H9 (cell line): Measurements from ENCODE around the gene STC2. TPM values are rescaled to one million over a fixed set of nuclear protein-coding genes. Genes with fewer than 3 reads are reported as not detected.

Experiments used
- DNase-seq: peaks from one replicate; pipeline ENCODE4 v3.0.0-alpha.2; 2017
- H2AFZ ChIP-seq: one replicate; pipeline ENCODE4 v1.6.1; 2013; ENCODE audit warnings: mild to moderate bottlenecking, low read length, control low read depth, moderate library complexity
- H2AK5ac ChIP-seq: 2 replicates; pipeline ENCODE4 v1.6.1; 2013; ENCODE audit warnings: low read length, control low read depth, mixed read lengths; ENCODE audit not compliant: insufficient read length
- H2BK120ac ChIP-seq: one replicate; pipeline ENCODE4 v1.6.1; 2013; ENCODE audit warnings: low read depth, mild to moderate bottlenecking, low read length, control low read depth, inconsistent platforms; ENCODE audit not compliant: poor library complexity, severe bottlenecking
- H2BK12ac ChIP-seq: 2 replicates; pipeline ENCODE4 v1.6.1; 2013; ENCODE audit warnings: low read length, control low read depth, mixed read lengths, low read depth; ENCODE audit not compliant: insufficient read length
- H2BK15ac ChIP-seq: 2 replicates; pipeline ENCODE4 v1.6.1; 2013; ENCODE audit warnings: low read depth, low read length, control low read depth
- H2BK20ac ChIP-seq: one replicate; pipeline ENCODE4 v1.6.1; 2013; ENCODE audit warnings: low read depth, mild to moderate bottlenecking, low read length, control low read depth, inconsistent platforms; ENCODE audit not compliant: poor library complexity, severe bottlenecking
- H2BK5ac ChIP-seq: 2 replicates; pipeline ENCODE4 v1.6.1; 2013; ENCODE audit warnings: low read length, control low read depth, mixed read lengths; ENCODE audit not compliant: insufficient read length
- H3K14ac ChIP-seq: 2 replicates; pipeline ENCODE4 v1.6.1; 2013; ENCODE audit warnings: low read length, control low read depth; ENCODE audit not compliant: insufficient read depth
- H3K18ac ChIP-seq: 2 replicates; pipeline ENCODE4 v1.6.1; 2013; ENCODE audit warnings: low read depth, mild to moderate bottlenecking, mixed read lengths, low read length, control low read depth; ENCODE audit not compliant: insufficient read length
- H3K23ac ChIP-seq: 2 replicates; pipeline ENCODE4 v1.6.1; 2013; ENCODE audit warnings: low read length, control low read depth, mixed read lengths, low read depth; ENCODE audit not compliant: insufficient read length
- H3K23me2 ChIP-seq: 2 replicates; pipeline ENCODE4 v1.6.1; 2013; ENCODE audit warnings: low read depth, mild to moderate bottlenecking, mixed read lengths, low read length, control low read depth; ENCODE audit not compliant: insufficient read length, poor library complexity, severe bottlenecking
- H3K27ac ChIP-seq: 2 replicates; pipeline ENCODE4 v1.5.1; 2013; ENCODE audit warnings: low read length, control low read depth, mixed read lengths, low read depth; ENCODE audit not compliant: insufficient read length
- H3K27me3 ChIP-seq: 2 replicates; pipeline ENCODE4 v1.6.1; 2013; ENCODE audit warnings: low read length, control low read depth, inconsistent platforms; ENCODE audit not compliant: insufficient read depth
- H3K4ac ChIP-seq: 2 replicates; pipeline ENCODE4 v1.6.1; 2013; ENCODE audit warnings: low read depth, mild to moderate bottlenecking, control low read depth, inconsistent platforms, low read length, moderate library complexity
- H3K4me1 ChIP-seq: 2 replicates; pipeline ENCODE4 v1.6.1; 2013; ENCODE audit warnings: low read length, control low read depth, inconsistent platforms; ENCODE audit not compliant: insufficient read depth
- H3K4me2 ChIP-seq: 2 replicates; pipeline ENCODE4 v1.6.1; 2013; ENCODE audit warnings: low read length, control low read depth, mixed read lengths; ENCODE audit not compliant: insufficient read length, insufficient read depth
- H3K56ac ChIP-seq: 2 replicates; pipeline ENCODE4 v1.6.1; 2013; ENCODE audit warnings: low read depth, mild to moderate bottlenecking, mixed read lengths, low read length, control low read depth; ENCODE audit not compliant: insufficient read length
- H3K79me1 ChIP-seq: 2 replicates; pipeline ENCODE4 v1.6.1; 2013; ENCODE audit warnings: low read depth, mild to moderate bottlenecking, moderate library complexity, low read length, control low read depth, inconsistent platforms; ENCODE audit not compliant: insufficient read depth, poor library complexity, severe bottlenecking
- H3K79me2 ChIP-seq: 2 replicates; pipeline ENCODE4 v1.6.1; 2013; ENCODE audit warnings: low read length, control low read depth, inconsistent platforms; ENCODE audit not compliant: insufficient read depth
- H3K9ac ChIP-seq: 2 replicates; pipeline ENCODE4 v1.6.1; 2013; ENCODE audit warnings: low read length, control low read depth, mixed read lengths; ENCODE audit not compliant: insufficient read length; ENCODE audit errors: extremely low read depth
- H3K9me3 ChIP-seq: one replicate; pipeline ENCODE4 v1.6.1; 2013; ENCODE audit warnings: low read depth, low read length, inconsistent platforms; ENCODE audit not compliant: control insufficient read depth
- H3T11ph ChIP-seq: one replicate; pipeline ENCODE4 v1.6.1; 2013; ENCODE audit warnings: mild to moderate bottlenecking, low read length, control low read depth, inconsistent platforms
- H4K20me1 ChIP-seq: one replicate; pipeline ENCODE4 v1.6.1; 2013; ENCODE audit not compliant: control insufficient read depth, insufficient read length, insufficient read depth
- H4K5ac ChIP-seq: 2 replicates; pipeline ENCODE4 v1.6.1; 2013; ENCODE audit warnings: low read depth, mild to moderate bottlenecking, mixed read lengths, low read length, control low read depth; ENCODE audit not compliant: insufficient read length
- H4K8ac ChIP-seq: replicated peaks from 2 replicates; pipeline ENCODE4 v1.6.1; 2013; ENCODE audit warnings: low read length, control low read depth, mixed read lengths, low read depth; ENCODE audit not compliant: insufficient read length
- H4K91ac ChIP-seq: 2 replicates; pipeline ENCODE4 v1.6.1; 2013; ENCODE audit warnings: low read depth, mild to moderate bottlenecking, moderate library complexity, mixed read lengths, low read length, control low read depth; ENCODE audit not compliant: insufficient read length
- H3K27ac Mint-ChIP-seq, 3 experiments: 2 replicates in 2 of 3; 3 replicates in 1 of 3; pipeline ENCODE4 v1.8.0; 2020 to 2021; ENCODE audit warnings: mixed read lengths in 3 of 3, mild to moderate bottlenecking in 1 of 3, moderate library complexity in 1 of 3
- H3K27me3 Mint-ChIP-seq: 2 replicates; pipeline ENCODE4 v1.8.0; 2021; ENCODE audit warnings: low read depth, mild to moderate bottlenecking, moderate library complexity, mixed read lengths
- H3K36me3 Mint-ChIP-seq, 3 experiments: 2 replicates in 2 of 3; 3 replicates in 1 of 3; pipeline ENCODE4 v1.8.0; 2020 to 2021; ENCODE audit warnings: low read depth in 3 of 3, mixed read lengths in 3 of 3; ENCODE audit not compliant: insufficient read depth in 1 of 3
- H3K4me1 Mint-ChIP-seq, 2 experiments: 2 replicates each; pipeline ENCODE4 v1.8.0; 2020; ENCODE audit warnings: mixed read lengths in 2 of 2
- H3K4me3 Mint-ChIP-seq, 2 experiments: 2 replicates in 1 of 2; 3 replicates in 1 of 2; pipeline ENCODE4 v1.8.0; 2020 to 2021; ENCODE audit warnings: mild to moderate bottlenecking in 2 of 2, mixed read lengths in 2 of 2, moderate library complexity in 1 of 2
- H3K9me3 Mint-ChIP-seq, 2 experiments: 2 replicates in 1 of 2; 3 replicates in 1 of 2; pipeline ENCODE4 v1.8.0; 2020; ENCODE audit warnings: mild to moderate bottlenecking in 2 of 2, mixed read lengths in 2 of 2, moderate library complexity in 1 of 2
- CTCF ChIP-seq: fragments of 200-600 bp; sonication (generic); conservative IDR thresholded peaks from 3 replicates; pipeline ENCODE4 v1.8.0; 2021; ENCODE audit warnings: antibody characterized with exemption, mild to moderate bottlenecking
- WGBS: extraction: QIAGEN DNeasy Blood & Tissue Kit; methylation state at CpG from one replicate; pipeline ENCODE4 v1.1.7; 2013; ENCODE audit warnings: missing lambda C conversion rate, low lambda C conversion rate, mixed read lengths; ENCODE audit not compliant: insufficient read length; ENCODE audit errors: extremely low coverage; 5-methylcytosine and 5-hydroxymethylcytosine counted together
- total RNA-seq: library from RNA; stranded (reverse); gene quantifications from 2 replicates; pipeline ENCODE4 v1.2.1, GENCODE V29; 2021

STC2 gene
- total RNA-seq, 1 experiment from 2014 or later: 77.7 TPM

GRCh38 chr5:173325091-173325698, 3.0 kb downstream of the STC2 start:
- Histone ChIP-seq H3K4ac (no peak overlapping the region), H2AFZ (no peak overlapping the region), H2BK20ac (no peak overlapping the region), H3K23ac (no peak overlapping the region), H3K56ac (no peak overlapping the region), H4K8ac (no peak overlapping the region), H2AK5ac (no peak overlapping the region), H3K27me3 (no peaks in the 10 kb centered on the region), H3K79me1 (peaks cover 8% of the 10 kb centered on the region), H3K27ac (no peak overlapping the region), H3K9ac (no peak overlapping the region), H3K79me2 (peaks cover 8% of the 10 kb centered on the region; the same call in 1 of the 2 replicates), H2BK5ac (no peak overlapping the region), H3K14ac (no peak overlapping the region), H3K9me3 (no peaks in the 10 kb centered on the region), H4K5ac (no peak overlapping the region), H3K23me2 (peaks cover 22% of the 10 kb centered on the region), H3K18ac (no peak overlapping the region), H4K91ac (no peak overlapping the region), H3T11ph (no peak overlapping the region), H2BK120ac (no peak overlapping the region), H3K4me1 (no peaks in the 10 kb centered on the region), H2BK12ac (no peak overlapping the region), H3K4me2 (no peak overlapping the region), H2BK15ac (no peak overlapping the region), H4K20me1 (no peaks in the 10 kb centered on the region)
- no peaks in the 10 kb centered on the region; a peak in 1 of 5 replicates for H3K9me3 Mint-ChIP-seq
- H3K27ac Mint-ChIP-seq: peak overlapping the region in 1 of 3 experiments; percentile 33; a peak in 1 of 7 replicates
- no peak for TF ChIP-seq CTCF
- WGBS: no CpG with 5 or more reads among the region's 13 CpGs
- H3K4me3 Mint-ChIP-seq: peak overlapping the region; percentile 72 to 97
- peaks cover 53 to 72% (median 66%) of the 10 kb centered on the region in 3 experiments for H3K36me3 Mint-ChIP-seq
- no peak for DNase-seq
- H3K4me1 Mint-ChIP-seq: peaks cover 38 to 42% of the 10 kb centered on the region in 2 experiments
- H3K27me3 Mint-ChIP-seq: peaks cover 12% of the 10 kb centered on the region
